ENCODE results near the gene TP53TG5.

GRCh38 chr20:45391559-45391958 lies 13.4 kb upstream of the TP53TG5 start:
- TF ChIP-seq CTCF (IDR thresholded peaks at IDR 0.05): no peak
- TF ChIP-seq EZH2 (IDR thresholded peaks at IDR 0.05): no peak
- TF ChIP-seq EZH2phosphoT487 (IDR thresholded peaks at IDR 0.05): no peak
